PC-9 (cell line): ENCODE data around the gene MAPKAPK5. TPM values are rescaled to one million over a fixed set of nuclear protein-coding genes. Genes with fewer than 3 reads are reported as not detected.

ENCODE experiments used
- Bru-seq: library from RNA; stranded (reverse); fragments of 400-500 nt; gene quantifications from one replicate; lab custom pipeline; 2021; lab: Mats Ljungman, UMichigan
- BruChase-seq, 2 experiments: library from RNA; stranded (reverse); fragments of 400-500 nt; gene quantifications; one replicate each; lab custom pipeline; 2021; lab: Mats Ljungman, UMichigan
- BruUV-seq: library from RNA; stranded (reverse); fragments of 400-500 nt; replicated peaks from 2 replicates; lab custom pipeline; 2021; lab: Mats Ljungman, UMichigan
- CTCF ChIA-PET: fragments of 300-600 bp; sonication (Branson Sonifier 250); formaldehyde crosslinking; loops from one replicate; lab custom pipeline; 2022; ENCODE audit warnings: antibody characterized with exemption; lab: Charles Lee
- POLR2A ChIA-PET: fragments of 300-600 bp; sonication (Branson Sonifier 250); formaldehyde crosslinking; loops from one replicate; lab custom pipeline; 2022; ENCODE audit warnings: antibody characterized with exemption; ENCODE audit not compliant: unreplicated experiment; lab: Charles Lee
- DNase-seq, 2 experiments: peaks; one replicate each; pipeline versions ENCODE4 v3.0.0 to v3.0.0-alpha.2; 2015 to 2022; ENCODE audit warnings: mixed read lengths in 1 of 2
- H2AFZ ChIP-seq: fragments of 200-600 bp; sonication (generic); 2 replicates; pipeline ENCODE4 v1.8.1; 2017; ENCODE audit warnings: antibody characterized with exemption
- H3F3A ChIP-seq: fragments of 200-600 bp; sonication (generic); 2 replicates; pipeline ENCODE4 v1.8.1; 2017; ENCODE audit warnings: antibody characterized with exemption, mild to moderate bottlenecking, low read depth; ENCODE audit not compliant: insufficient read depth
- H3K27ac ChIP-seq: fragments of 200-600 bp; sonication (generic); 2 replicates; pipeline ENCODE4 v1.6.1; 2016; ENCODE audit warnings: mixed run types
- H3K27me3 ChIP-seq: fragments of 200-600 bp; sonication (generic); 2 replicates; pipeline ENCODE4 v1.6.1; 2016; ENCODE audit warnings: low read depth, mixed run types; ENCODE audit not compliant: insufficient read depth
- H3K36me3 ChIP-seq: fragments of 200-600 bp; sonication (generic); 2 replicates; pipeline ENCODE4 v1.6.1; 2016; ENCODE audit warnings: low read depth, mixed run types
- H3K4me1 ChIP-seq: fragments of 200-600 bp; sonication (generic); replicated peaks from 2 replicates; pipeline ENCODE4 v1.6.1; 2016; ENCODE audit warnings: mixed run types; ENCODE audit not compliant: insufficient read depth
- H3K4me2 ChIP-seq: fragments of 200-600 bp; sonication (generic); 2 replicates; pipeline ENCODE4 v1.6.1; 2017; ENCODE audit warnings: mixed run types
- H3K4me3 ChIP-seq: fragments of 200-600 bp; sonication (generic); 2 replicates; pipeline ENCODE4 v1.6.1; 2016; ENCODE audit warnings: mixed run types
- H3K79me2 ChIP-seq: fragments of 200-600 bp; sonication (generic); 2 replicates; pipeline ENCODE4 v1.6.1; 2017; ENCODE audit warnings: low read depth, mixed run types
- H3K9me2 ChIP-seq: fragments of 200-600 bp; sonication (generic); 2 replicates; pipeline ENCODE4 v1.8.1; 2017; ENCODE audit warnings: mild to moderate bottlenecking; ENCODE audit not compliant: insufficient read depth
- H3K9me3 ChIP-seq: fragments of 200-600 bp; sonication (generic); 2 replicates; pipeline ENCODE4 v1.8.1; 2016; ENCODE audit warnings: low read depth; ENCODE audit not compliant: insufficient read depth
- H4K20me1 ChIP-seq: fragments of 200-600 bp; sonication (generic); 2 replicates; pipeline ENCODE4 v1.8.1; 2017; ENCODE audit not compliant: insufficient read depth
- EZH2 ChIP-seq: fragments of 200-600 bp; sonication (generic); IDR thresholded peaks from 2 replicates; pipeline ENCODE4 v1.8.0; 2017; ENCODE audit warnings: antibody characterized with exemption, low read depth
- intact Hi-C: fragments of 100-400 bp; cut with micrococcal nuclease; formaldehyde crosslinking; loops from one replicate; pipeline ENCODE4 v1.10.0; 2022; ENCODE audit not compliant: unreplicated experiment
- long read RNA-seq: library from polyadenylated mRNA; stranded (forward); transcript quantifications from one replicate; pipeline ENCODE4 v2.0.0, GENCODE V29; 2022
- total RNA-seq: library from RNA; stranded (reverse); gene quantifications from 2 replicates; pipeline ENCODE4 v1.2.3, GENCODE V29; 2021
- TF ChIP-seq, protein P1 (sequence below): fragments of 200-600 bp; sonication (generic); conservative IDR thresholded peaks from 2 replicates; pipeline ENCODE4 v1.6.1; 2017; ENCODE audit warnings: mixed run types, antibody characterized with exemption, mild to moderate bottlenecking, moderate library complexity

Gene MAPKAPK5, protein sequence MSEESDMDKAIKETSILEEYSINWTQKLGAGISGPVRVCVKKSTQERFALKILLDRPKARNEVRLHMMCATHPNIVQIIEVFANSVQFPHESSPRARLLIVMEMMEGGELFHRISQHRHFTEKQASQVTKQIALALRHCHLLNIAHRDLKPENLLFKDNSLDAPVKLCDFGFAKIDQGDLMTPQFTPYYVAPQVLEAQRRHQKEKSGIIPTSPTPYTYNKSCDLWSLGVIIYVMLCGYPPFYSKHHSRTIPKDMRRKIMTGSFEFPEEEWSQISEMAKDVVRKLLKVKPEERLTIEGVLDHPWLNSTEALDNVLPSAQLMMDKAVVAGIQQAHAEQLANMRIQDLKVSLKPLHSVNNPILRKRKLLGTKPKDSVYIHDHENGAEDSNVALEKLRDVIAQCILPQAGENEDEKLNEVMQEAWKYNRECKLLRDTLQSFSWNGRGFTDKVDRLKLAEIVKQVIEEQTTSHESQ
- 45.0 and 64.7 TPM in 2 replicates for total RNA-seq
- Bru-seq, nascent RNA: percentile 84 among the genes with signal in this experiment
- BruChase-seq, experiment 1, labeled RNA remaining after a 2-hour chase: percentile 80 among the genes with signal in this experiment
- percentile 77 among the genes with signal in this experiment for BruChase-seq, experiment 2, labeled RNA remaining after a 6-hour chase
- long read RNA-seq, full-length matches to known transcripts: 35 of 57 reads
- long read RNA-seq, partial matches to known transcripts: 1 of 57 reads
- long read RNA-seq, other reads (novel, unspliced or antisense): 21 of 57 reads

DNA sequence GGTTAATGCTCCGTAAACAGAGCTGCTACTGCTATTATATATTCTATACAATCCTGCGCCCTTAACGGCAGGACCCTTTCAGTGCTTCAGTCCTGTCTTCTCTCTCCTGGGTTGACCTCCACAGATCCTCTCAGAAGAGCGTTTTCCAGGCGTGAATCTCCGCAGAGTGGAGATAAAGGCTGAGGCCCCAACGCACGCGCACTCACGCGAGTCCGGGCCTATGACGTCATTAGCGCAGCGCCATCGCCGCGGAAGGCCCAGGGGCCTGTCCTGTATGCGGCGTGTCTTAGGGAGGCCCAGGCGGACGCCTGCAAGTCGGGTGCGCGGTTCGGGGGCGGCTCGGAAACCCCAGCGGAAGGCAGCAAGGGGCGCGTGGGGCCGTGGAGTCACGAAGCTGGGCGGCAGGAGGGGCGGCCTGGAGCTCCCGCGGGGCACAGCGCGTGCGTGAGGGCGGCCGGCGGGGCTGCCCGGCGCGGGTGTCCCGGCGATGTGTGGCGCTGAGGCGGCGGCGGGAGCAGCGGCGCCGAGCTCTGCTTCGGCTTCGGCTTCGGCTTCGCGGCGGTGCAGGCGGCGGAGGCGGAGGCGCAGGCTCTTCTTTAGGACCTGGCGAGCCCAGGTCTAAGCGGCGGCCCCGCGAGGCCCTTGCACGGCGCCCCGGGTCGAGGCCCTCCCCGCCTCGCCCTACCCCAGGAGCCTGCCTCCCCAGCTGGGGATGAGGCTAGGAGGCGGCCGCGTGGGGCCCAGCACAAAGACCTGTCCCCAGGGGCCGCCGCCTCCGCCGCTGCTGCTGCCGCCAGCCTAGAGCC is at the start of gene MAPKAPK5:
Gene MAPKAPK5 (plus strand): TSS at position 479 of the 806 bp plus-strand sequence. CDS start 506 bp downstream, outside the sequence.
- CTCF ChIA-PET: interaction anchor here (0.9 to 1.5 kb wide), 2 partner anchors 17 to 29 kb away, joined by 3 to 4 read pairs; no protein-coding TSS in a partner anchor
- Histone ChIP-seq H3K4me1 (peaks cover 34% of the 10 kb centered on the region), H3K27ac (peak within 1 kb of the TSS; percentile 64), H3K79me2 (peaks cover 67% of the 10 kb centered on the region), H3K9me3 (no peaks in the 10 kb centered on the region), H3K4me3 (peak within 1 kb of the TSS; percentile 84), H3K9me2 (no peaks in the 10 kb centered on the region), H4K20me1 (peaks cover 5% of the 10 kb centered on the region; the same call in 1 of the 2 replicates), H2AFZ (peak within 1 kb of the TSS; percentile 97), H3F3A (peaks cover 23% of the 10 kb centered on the region), H3K4me2 (peak within 1 kb of the TSS; percentile 90), H3K27me3 (no peaks in the 10 kb centered on the region), H3K36me3 (peaks cover 18% of the 10 kb centered on the region)
- POLR2A ChIA-PET: interaction anchor here (0.6 kb wide), 2 partner anchors 22 to 409 kb away, joined by 4 to 10 read pairs; no protein-coding TSS in a partner anchor
- BruUV-seq: no TSS peak
- intact Hi-C loops: loop anchor here (5.0 kb wide), 1 partner anchor 170 kb away; the partner anchor contains the start of genes ERP29 and TMEM116
- DNase-seq: peak; percentile 82 to 93
- TF ChIP-seq, protein P1, sequence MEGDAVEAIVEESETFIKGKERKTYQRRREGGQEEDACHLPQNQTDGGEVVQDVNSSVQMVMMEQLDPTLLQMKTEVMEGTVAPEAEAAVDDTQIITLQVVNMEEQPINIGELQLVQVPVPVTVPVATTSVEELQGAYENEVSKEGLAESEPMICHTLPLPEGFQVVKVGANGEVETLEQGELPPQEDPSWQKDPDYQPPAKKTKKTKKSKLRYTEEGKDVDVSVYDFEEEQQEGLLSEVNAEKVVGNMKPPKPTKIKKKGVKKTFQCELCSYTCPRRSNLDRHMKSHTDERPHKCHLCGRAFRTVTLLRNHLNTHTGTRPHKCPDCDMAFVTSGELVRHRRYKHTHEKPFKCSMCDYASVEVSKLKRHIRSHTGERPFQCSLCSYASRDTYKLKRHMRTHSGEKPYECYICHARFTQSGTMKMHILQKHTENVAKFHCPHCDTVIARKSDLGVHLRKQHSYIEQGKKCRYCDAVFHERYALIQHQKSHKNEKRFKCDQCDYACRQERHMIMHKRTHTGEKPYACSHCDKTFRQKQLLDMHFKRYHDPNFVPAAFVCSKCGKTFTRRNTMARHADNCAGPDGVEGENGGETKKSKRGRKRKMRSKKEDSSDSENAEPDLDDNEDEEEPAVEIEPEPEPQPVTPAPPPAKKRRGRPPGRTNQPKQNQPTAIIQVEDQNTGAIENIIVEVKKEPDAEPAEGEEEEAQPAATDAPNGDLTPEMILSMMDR: no peak
- TF ChIP-seq EZH2: no peak

- Histone ChIP-seq H3K79me2 (no peaks in the 10 kb centered on the region), H3K9me3 (no peaks in the 10 kb centered on the region), H4K20me1 (no peaks in the 10 kb centered on the region), H3K36me3 (no peaks in the 10 kb centered on the region), H2AFZ (no peak overlapping the region), H3K27me3 (no peaks in the 10 kb centered on the region), H3K9me2 (no peaks in the 10 kb centered on the region), H3F3A (no peaks in the 10 kb centered on the region), H3K4me2 (no peak overlapping the region), H3K27ac (no peak overlapping the region), H3K4me3 (no peak overlapping the region), H3K4me1 (no peaks in the 10 kb centered on the region)
- ChIA-PET CTCF (interaction anchor here (0.5 kb wide), 1 partner anchor 30 kb away, joined by 7 read pairs; no protein-coding TSS in a partner anchor), POLR2A (no interaction called here)
- no peak for DNase-seq
- no TSS peak for BruUV-seq
- intact Hi-C loops: no loop called here
- TF ChIP-seq, protein P1: no peak
- no peak for TF ChIP-seq EZH2
Measured at GRCh38 chr12:111792856-111793235, 49.2 kb upstream of the MAPKAPK5 start.
